NCI-H510A (cell line): ENCODE measurements around the gene SRSF7.
"Not testable (repeated sequence)": the region's sequence is repeated elsewhere in the genome, so short reads cannot be mapped to it uniquely, and the experiment has no call there.

Experiments used
- DNase-seq: peaks from one replicate; lab custom pipeline; 2025; lab: John Stamatoyannopoulos, UW

The SRSF7 gene

DNA sequence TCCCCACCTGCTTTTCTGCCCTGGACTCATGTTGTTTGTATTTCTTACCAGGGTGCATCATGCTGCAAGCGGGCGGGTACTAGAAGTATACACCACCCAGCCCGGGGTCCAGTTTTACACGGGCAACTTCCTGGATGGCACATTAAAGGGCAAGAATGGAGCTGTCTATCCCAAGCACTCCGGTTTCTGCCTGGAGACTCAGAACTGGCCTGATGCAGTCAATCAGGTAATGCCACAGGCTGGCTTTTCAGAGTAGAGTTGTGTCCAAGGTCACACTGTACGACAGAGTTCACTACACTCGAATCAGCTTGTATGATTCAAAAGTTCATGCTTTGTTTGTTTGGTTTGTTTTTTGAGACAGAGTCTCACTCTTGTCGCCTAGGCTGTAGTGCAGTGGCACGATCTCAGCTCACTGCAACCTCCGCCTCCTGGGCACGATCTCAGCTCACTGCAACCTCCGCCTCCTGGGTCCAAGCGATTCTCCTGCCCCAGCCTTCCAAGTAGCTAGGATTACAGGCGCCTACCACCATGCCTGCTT is 19.4 kb downstream of the SRSF7 start:
- no peak for DNase-seq

DNA sequence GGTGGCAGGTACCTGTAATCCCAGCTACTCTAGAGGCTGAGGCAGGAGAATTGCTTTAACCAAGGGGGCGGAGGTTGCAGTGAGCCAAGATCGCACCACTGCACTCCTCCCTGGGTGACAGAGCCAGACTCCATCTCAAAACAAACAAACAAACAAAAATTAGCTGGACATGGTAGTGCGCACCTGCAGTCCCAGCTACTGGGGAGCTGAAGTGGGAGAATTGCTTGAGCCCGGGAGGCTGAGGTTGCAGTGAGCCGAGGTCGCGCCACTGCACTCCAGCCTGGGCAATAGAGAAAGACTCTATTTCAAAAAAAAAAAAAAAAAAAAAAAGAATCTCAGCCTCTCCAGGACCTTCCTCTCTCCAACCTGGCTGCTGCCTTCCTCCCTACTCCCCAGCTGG is 20.1 kb downstream of the SRSF7 start:
- no peak for DNase-seq

DNA sequence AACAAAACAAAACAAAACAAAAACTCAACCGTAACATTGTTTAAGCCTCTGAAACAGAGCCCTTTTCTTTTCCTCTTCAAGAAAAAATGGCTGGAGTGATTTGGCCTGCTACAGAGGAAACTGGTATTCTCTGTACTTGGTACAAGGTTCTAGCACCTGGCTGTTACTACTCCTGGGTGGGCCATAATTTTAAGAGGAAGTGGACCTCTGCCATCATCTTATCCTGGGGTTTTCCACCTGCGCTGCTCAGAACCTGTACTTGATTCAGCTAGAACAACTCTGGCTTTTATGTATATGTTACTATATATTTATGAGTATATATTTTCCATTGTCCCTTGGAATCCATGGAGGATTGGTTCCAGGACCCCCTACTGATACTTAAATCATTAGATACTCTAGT is 22.5 kb downstream of the SRSF7 start:
- DNase-seq, result no peak

DNA sequence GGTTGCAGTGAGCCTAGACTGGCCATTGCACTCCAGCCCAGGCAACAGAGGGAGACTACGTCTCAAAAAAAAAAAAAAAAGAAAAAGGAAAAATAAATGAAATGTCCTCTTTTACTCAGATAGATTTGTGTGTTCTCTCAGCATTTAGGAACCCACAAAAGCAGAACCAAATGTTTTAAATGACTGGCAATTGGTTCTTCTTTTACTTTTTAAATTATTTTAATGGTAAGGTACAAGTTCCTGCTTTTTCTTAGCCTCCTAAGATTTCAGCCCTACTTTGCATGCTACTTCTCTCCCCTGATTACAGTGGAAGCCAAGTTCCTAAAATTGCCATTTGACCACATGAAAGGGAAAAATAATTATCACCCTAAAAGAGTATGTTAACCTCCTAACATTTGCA is 23.5 kb downstream of the SRSF7 start:
- no peak for DNase-seq

DNA sequence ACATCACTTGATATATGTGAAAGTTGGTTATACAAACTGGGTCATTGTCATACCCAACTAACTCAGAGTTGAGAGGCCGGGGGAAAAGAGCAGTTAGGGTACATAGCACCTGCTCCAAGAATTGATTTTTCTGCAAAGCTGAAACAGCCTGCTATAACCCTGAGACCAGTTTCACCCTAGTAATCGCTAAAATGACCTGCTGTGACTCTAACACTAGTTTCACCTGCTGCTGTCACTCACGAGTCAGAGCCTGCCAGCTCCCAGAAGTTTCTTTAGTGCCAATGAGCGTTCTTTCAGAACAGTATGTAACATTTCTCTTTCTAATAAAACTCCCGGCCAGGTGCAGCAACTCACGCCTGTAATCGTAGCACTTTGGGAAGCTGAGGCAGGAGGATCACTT is 28.0 kb downstream of the SRSF7 start:
- no peak for DNase-seq

DNA sequence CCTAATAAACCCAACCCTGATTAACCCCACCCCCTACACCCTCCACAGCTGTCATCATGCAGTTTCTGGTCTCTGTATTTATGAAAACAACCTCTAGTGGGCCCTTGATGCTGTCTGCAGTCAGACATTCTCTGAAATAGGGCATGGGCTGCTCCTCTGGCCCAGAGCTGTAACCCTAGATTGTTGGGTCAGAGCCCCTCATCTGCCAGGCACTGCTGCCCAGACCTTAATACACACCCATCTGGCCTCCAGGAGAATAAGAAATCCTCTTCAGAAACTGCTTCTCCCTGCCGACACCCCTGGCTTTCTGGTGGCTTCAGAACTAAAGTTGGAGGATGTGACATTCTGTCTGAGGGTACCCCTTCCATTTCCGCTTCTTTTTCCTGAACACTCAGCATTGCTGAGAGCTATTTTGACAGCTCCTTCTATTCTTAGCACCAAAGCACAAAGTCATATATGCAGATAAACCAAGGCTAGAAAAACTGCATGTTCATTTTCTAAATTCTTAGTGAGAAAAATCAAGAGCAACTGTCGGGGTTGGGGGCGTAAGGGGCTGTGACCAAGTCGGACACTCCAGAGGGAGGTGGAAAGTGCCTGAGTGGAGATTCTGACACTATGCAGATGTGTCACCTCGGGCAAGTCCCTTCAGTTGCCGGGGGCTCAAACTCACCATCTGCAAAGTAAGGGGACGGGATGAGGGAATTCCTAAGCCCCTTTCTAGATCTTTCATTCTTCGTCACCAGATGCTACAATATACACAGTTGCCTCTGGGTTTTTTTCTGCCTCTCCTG is 28.7 kb downstream of the SRSF7 start:
- no peak for DNase-seq

DNA sequence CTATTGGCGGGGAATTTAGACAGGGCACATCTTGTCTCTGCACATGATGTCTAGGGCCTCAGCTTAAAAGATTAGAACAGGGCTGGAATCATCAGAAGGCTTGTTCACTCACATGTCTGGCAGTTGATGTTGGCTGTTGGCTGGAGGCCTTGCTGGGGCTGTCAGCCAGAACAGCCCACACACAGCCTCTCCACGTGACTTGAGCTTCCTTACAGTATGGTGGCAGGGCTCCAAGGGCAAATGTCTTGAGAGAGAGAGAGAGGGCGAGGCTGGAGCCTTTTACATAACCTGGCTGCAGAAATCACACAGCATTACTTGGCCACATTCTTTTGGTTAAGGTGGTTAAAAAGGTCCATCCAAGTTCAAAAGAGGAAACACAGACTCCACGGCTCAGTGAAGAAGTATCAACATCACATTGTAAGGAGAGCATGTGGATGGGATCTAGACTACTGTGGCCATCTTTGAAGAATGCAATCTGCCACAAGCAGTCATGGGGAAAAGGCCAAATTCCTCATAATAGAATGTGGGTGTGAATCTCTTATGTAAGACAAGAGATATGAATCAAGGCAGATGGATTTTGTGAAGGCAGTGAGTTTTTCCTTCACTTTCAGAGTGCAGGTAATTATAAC is 30.4 kb downstream of the SRSF7 start:
- no peak for DNase-seq

DNA sequence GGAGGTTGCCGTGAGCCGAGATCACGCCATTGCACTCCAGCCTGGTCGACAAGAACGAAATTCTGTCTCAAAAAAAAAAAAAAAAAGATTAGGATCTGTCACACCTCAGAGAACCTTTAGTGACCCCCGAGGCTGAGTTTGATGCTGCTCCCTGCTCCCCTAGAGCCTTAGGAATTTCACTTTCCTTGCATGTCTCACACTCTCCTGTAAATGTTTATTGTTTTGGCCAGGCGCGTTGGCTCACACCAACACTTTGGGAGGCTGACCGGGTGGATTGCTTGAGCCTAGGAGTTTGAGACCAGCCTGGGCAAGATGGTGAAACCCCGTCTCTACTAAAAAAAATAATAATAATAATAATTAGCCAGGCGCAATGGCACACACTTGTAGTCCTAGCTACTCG is 31.5 kb downstream of the SRSF7 start:
- no peak for DNase-seq

DNA sequence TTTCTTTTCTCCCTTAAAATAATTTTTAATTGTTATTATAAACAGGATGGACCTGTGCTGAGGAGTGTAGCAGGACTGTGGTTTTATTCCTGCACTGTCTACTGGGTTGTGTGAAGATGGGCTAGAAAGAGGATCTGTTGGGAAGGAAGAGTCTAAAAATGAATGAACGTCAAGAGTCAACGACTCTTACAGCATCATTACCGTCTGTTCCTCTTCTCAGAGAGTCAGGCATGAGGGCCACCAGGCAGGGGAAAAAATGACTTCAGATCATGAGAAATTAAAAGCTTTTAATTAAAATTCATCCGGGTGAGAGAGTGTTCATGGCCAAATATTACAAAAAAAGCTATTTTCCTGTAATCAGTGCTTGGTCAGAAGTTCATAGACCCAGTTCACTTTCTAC is 32.6 kb downstream of the SRSF7 start:
- DNase-seq, result no peak

DNA sequence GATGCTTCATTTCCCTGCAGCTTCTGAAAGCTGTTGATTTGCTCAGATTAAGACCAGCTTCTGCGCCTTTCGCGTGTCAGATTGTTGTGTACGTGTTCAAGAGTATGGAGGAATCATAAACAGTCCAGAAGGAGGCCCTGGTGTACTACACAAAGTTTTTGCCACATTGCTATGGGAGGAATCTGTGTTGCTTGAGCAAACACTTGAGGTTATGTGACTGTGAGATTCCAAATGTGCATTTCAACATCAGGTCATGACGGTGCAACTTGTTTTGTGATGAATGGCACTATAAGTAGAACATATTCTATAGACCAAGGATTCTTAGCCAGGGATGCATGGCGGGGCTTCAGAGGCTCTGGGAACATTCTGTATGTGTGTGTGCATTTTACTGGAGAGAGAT is 35.0 kb downstream of the SRSF7 start:
- DNase-seq, result no peak

DNA sequence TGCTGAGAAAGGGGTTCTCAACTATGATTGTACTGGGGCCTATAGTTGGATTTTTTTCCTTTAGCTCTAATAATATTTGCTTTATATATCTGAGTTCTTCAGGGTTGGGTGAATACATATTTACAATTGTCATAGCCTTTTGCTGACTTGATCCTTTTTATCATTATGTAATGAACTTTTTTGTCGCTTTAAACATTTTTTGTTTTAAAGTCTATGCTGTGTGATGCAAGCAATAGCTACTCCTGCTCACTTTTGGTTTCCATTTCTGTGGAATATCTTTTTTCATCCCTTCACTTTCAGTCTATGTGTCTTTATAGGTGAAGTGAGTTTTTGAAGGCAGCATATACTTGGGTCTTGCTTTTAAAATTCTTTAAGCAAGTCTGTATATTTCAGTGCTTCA is 36.2 kb downstream of the SRSF7 start:
- not testable (repeated sequence) for DNase-seq

DNA sequence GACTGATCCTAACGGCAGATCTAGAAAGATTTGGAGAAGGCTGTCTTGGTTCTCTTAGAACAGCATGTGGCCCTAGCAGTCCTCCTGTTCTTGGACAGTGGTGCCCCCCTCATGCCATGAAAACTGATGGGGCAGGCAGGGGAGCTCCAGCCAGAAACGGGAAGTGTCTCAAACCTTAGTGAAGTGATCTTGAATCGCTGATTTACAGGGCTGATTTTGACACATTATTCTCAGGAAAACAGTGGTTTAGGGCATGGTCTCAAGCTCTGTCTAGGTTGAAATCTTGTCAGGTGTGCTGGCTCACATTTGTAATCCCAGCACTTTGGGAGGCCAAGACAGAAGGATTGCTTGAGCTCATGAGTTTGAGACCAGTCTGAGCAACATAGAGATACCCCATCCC is 37.8 kb downstream of the SRSF7 start:
- DNase-seq, result no peak

DNA sequence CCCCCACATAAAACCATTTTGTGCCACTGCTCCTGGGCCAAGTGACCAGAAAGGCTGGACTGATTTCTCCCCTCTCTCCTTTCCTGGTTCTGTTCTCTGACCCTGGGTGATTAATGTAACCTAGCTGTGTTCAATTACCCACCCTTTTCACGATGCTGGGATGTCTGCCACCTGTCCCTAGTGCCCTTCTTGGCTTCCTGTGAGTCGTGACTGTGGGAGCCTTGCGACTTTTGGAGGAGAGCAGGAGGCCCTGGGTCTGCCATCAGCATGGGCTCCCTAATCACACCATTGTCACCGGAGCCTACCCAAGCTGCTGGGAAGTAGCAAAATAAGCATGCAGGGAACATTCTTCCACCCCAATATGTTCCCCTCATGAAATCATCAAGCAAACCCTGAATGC is 38.3 kb downstream of the SRSF7 start:
- DNase-seq, result no peak

DNA sequence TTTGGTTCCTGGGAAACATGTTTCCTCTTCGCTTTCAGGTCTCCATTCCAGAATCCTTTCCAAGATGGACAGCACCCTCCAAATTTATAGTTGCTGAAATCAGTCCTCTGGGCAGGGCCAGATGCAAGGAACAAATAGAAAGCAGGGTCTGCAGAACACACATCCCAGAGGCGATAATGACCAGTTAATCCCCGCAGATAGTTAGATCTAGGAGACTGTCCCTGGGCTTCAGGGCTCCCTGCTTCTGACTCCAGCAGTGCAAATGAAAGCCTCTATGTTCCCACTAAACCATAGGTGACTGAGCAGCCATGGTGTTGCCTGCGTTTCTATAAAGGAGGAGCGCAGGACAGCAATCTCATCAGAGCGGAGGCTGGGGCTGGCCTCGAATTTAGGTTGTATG is 38.7 kb downstream of the SRSF7 start:
- DNase-seq, result no peak

DNA sequence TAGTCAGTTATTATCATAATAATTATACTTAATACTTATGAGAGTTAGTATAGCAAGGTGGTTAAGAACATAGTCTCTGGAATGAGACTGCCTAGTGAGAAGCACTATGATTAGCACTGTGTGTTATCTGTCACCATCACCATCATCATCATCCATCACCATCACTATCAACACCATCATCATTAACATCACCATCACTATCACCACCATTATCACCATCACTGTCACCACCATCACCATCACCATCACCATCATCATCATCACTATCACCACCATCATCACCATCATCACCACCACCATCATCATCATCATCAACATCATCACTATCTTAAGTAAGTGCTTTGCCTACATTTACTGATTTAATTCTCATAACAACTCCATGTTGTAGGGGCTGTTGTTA is 39.6 kb downstream of the SRSF7 start:
- DNase-seq, result no peak

DNA sequence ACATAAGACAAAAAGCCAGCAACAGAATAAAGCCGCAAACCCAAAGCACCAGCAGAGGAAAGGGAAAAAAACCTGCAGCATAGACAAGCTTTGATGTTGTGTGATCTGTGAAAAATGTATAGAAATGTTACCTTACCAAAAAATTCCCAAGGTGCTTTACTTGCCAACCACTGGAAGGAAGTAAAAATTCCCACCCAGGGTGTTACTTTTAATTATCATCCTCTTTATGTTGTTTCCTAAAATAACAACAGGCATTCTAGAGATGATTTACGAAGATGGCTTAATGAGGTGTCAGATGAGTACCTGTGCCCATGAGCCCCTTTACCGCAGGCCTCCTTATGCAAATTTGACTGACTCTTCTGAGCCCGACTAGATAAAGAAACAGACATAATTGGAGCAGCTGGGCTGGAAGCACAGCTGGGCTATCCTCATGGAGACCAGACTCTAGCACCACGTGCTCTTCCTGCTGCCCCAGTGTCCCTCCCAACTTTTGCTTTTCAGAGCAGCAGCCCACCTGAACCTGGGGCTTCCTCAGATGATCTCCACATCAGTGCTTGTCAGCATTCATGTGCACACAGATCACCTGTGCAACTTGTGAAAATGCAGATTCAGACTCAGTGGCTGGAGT is 41.5 kb downstream of the SRSF7 start:
- DNase-seq, result no peak

DNA sequence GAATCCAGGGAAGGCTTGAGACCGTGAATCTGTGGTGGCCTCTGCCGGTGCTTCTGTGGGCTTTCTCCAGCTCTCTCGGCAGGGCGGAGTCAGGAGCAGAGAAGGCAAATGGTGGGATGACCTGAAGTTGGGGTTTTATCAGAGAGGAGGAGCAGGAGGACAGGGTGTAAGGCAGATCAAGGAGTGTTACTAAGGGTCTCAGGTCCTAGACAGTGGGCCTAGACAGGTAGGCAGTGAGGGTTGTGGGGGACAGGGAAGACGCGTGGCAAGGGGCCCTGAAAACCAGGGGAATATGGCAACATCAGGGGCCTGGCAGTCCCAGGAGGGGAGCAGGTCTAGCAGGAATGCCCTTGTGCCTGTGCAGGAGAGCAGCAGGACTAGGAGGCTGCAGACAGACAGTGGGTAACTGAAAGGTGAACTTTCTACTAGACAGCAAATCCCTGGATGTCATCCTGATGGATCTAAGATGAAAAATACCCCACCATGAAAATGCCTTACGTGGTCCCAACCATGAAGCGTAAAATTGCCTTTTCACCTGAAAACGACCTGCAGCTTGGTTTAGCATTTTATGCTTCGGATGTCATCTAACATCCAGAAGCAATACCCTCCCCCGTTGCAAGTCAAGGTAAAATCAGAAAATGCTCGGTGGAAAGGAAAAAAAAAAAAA is 42.1 kb downstream of the SRSF7 start:
- no peak for DNase-seq

DNA sequence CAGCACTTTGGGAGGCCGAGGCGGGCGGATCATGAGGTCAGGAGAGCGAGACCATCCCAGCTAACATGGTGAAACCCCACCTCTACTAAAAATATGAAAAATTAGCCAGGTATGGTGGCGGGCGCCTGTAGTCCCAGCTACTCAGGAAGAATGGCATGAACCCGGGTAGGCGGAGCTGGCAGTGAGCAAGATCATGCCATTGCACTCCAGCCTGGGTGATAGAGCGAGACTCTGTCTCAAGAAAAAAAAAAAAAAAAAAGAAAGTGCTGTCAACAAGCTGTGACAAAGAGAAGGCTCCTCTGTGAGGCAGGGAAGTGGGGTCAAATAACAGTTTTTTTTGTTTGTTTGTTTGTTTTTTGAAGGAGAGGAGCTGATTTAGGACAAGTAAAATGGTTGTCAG is 42.7 kb downstream of the SRSF7 start:
- DNase-seq, result not testable (repeated sequence)

DNA sequence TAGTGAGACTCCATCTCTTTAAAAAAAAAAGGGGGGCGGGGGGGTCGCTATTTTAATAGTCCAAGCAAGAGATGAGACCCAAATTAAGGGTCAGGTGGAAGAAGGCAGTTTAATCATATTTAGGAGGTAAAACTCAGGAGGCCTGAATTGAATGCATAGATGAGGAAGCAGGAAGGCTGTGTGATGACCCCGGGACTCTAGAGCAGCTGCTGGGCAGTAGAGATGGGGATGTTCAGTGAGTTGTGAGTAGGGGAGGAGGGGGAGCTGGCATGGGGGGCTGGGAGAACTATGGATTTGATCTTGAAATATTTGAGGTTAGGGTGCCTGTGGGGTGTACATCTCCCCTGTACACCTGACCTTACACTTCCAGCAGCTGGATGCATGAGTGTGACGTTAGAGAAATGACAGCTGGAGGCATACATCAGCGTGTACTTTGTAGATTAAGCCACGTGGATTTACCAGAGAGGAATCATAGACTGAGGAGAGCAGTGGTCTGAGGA is 44.3 kb downstream of the SRSF7 start:
- DNase-seq, result no peak

DNA sequence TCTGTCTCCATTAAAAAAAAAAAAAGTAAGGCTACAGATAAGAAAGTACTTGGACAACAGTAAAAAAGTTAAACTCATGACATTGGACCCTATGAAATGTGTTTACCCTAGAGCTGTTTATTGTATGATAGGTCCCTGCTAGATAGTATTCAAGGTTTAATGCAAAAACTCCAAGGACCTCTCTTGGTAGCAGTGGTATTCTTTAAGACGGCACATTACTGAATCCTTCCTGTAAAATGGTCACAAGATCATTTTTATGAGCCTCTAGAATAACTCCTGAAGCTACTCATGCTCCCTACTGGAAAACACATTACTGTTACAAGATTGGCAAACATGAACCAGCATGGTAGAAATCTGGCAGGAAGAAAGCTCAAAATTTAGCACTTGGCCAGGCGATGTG is 46.5 kb downstream of the SRSF7 start:
- no peak for DNase-seq

DNA sequence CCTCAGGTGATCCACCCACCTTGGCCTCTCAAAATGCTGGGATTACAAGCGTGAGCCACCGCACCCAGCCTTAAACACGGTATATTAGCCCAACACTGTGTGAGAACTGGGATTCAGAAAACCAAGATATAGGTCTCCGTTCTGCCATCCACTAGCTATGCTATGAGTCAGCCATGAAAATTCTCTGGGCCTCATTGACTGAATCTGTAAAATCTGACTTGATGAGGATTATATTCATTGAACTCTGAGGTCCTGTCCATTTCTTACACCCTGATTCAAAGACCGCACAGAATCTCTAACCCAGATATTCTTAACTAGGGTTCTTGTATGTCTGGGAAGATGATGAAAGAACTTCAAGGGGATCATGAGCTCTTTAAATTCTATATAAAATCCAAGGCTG is 47.8 kb downstream of the SRSF7 start:
- DNase-seq, result not testable (repeated sequence)

DNA sequence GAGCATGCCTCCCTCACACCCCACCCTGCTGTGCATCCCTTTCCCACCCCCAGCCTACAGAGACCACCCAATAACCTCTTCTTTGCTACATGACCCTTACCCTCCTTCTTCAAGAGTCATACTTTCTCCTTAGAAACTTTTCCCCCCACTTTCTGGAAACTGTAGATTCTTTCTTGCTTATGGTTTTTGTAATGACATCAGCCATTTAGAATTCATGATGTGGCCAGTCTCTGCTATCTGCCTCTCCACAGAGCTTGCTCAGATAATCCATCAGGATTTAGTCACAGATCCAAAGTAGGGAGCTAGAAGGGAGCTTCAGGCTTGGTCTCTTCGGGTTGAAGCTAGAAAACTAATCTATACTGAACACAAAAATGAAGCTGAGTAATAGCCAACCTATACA is 48.7 kb downstream of the SRSF7 start:
- no peak for DNase-seq

DNA sequence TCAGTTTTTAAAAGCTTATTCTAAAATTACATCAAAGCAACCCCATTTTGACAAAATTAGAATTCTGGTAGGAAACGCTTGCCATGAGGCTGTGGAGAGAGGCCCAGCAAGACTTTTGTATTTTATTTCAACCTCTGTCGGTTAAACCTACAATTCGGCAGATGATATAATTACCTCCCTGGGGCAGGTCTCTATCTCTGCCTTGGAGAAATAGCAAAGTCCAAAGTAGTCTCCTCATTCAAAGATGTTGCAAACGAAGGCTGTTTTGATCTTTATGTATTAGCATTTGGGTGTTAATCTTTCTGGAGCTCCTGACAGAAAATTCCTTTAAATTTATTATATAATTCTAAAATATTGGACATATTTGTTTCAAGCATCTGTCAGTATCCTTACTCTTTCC is 49.6 kb downstream of the SRSF7 start:
- DNase-seq, result no peak
